ENCODE data around the gene RNF114. TPM values are rescaled to one million over a fixed set of nuclear protein-coding genes. Genes with fewer than 3 reads are reported as not detected.
A peak's percentile ranks its signal among the peaks of the same experiment; 100 is the strongest.

RNF114 gene
- total and polyA plus RNA-seq, 2 experiments from 2014 or later, result 65.8 to 93.7 TPM

- Histone ChIP-seq H3K4me1 (ENCODE audit: insufficient read depth) (peaks cover 6% of the 10 kb centered on the region), H3K79me2 (no peaks in the 10 kb centered on the region), H3K27ac (no peak overlapping the region), H3K4me3 (no peak overlapping the region), H3K9me2 (replicated peaks; ENCODE audit: insufficient read depth) (no peaks in the 10 kb centered on the region), H4K20me1 (ENCODE audit: insufficient read depth, poor library complexity, severe bottlenecking) (no peaks in the 10 kb centered on the region), H3K9me3 (ENCODE audit: low read depth) (no peaks in the 10 kb centered on the region), H3K4me2 (no peak overlapping the region), H2AFZ (no peak overlapping the region), H3K27me3 (no peaks in the 10 kb centered on the region), H3K36me3 (replicated peaks; ENCODE audit: insufficient read depth, low read depth) (no peaks in the 10 kb centered on the region)
- DNase-seq (ENCODE audit: low spot score), result no peak
- WGBS (ENCODE audit: low lambda C conversion rate, missing lambda C conversion rate), result 97% methylated on average over 3 of the region's 4 CpGs
- TF ChIP-seq EZH2 (IDR thresholded peaks at IDR 0.05; ENCODE audit: borderline replicate concordance), result no peak
- no peak for TF ChIP-seq EZH2phosphoT487 (IDR thresholded peaks at IDR 0.05; ENCODE audit: low read depth, severe bottlenecking, unreplicated experiment)
- TF ChIP-seq, protein P1, sequence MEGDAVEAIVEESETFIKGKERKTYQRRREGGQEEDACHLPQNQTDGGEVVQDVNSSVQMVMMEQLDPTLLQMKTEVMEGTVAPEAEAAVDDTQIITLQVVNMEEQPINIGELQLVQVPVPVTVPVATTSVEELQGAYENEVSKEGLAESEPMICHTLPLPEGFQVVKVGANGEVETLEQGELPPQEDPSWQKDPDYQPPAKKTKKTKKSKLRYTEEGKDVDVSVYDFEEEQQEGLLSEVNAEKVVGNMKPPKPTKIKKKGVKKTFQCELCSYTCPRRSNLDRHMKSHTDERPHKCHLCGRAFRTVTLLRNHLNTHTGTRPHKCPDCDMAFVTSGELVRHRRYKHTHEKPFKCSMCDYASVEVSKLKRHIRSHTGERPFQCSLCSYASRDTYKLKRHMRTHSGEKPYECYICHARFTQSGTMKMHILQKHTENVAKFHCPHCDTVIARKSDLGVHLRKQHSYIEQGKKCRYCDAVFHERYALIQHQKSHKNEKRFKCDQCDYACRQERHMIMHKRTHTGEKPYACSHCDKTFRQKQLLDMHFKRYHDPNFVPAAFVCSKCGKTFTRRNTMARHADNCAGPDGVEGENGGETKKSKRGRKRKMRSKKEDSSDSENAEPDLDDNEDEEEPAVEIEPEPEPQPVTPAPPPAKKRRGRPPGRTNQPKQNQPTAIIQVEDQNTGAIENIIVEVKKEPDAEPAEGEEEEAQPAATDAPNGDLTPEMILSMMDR (IDR thresholded peaks at IDR 0.05; ENCODE audit: poor library complexity), result no peak
Measured at GRCh38 chr20:49961413-49961812, 25.2 kb downstream of the RNF114 start.

DNA sequence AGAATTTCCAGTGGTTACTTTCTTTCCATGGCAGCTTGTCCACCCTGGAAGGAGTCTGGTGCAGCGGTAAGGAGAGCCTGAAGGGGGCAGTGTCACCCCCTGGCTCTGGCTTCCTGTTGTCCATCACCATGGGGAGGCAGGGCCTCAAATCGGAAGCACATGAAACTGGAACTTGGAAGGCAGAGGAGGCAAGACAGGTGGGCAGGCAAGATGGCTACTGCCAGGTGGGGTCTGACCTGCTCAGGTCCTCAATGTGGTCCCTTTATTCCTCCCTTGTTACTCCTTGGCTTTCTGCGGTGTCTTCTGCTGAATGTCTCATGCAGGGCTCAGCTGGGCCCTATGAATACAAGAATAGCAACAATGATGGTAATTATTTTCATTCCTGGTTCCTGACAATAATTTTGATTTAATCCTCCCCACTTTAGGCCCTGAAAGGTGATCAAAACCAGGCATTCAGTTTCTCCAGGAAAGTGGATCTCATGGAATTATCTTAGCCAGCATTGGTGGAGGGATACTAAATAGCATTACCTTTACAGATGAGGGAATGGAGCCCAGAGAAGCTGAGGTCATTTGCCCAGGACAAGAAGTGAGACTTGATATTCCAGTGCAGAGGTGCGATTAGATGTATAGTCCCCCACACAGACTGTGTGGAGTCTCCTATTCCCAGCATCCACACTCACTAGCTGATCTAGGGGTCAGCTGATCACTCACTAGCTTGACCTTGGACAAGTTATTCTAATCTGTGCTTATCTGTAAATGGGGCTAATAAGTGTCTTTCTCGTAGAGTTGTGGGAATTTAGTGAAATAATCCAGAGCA lies 29.0 kb downstream of the RNF114 start:
- peak; percentile 59 for DNase-seq (ENCODE audit: low spot score)
- peak overlapping the region; percentile 1 for H3K27ac ChIP-seq
- H3K4me2 ChIP-seq, result no peak overlapping the region
- H3K36me3 ChIP-seq (replicated peaks; ENCODE audit: insufficient read depth, low read depth), result no peaks in the 10 kb centered on the region
- H3K27me3 ChIP-seq, result no peaks in the 10 kb centered on the region
- no peak overlapping the region for H2AFZ ChIP-seq
- H3K9me3 ChIP-seq (ENCODE audit: low read depth), result no peaks in the 10 kb centered on the region
- H4K20me1 ChIP-seq (ENCODE audit: insufficient read depth, poor library complexity, severe bottlenecking), result no peaks in the 10 kb centered on the region
- H3K4me3 ChIP-seq, result no peak overlapping the region
- TF ChIP-seq EZH2 (IDR thresholded peaks at IDR 0.05; ENCODE audit: borderline replicate concordance), result no peak
- TF ChIP-seq, protein P1 (IDR thresholded peaks at IDR 0.05; ENCODE audit: poor library complexity), result peak; percentile 40
- peaks cover 10% of the 10 kb centered on the region for H3K4me1 ChIP-seq (ENCODE audit: insufficient read depth)
- no peaks in the 10 kb centered on the region for H3K79me2 ChIP-seq
- 46% methylated on average over 5 of the region's 5 CpGs for WGBS (ENCODE audit: low lambda C conversion rate, missing lambda C conversion rate)
- H3K9me2 ChIP-seq (replicated peaks; ENCODE audit: insufficient read depth), result no peaks in the 10 kb centered on the region

DNA sequence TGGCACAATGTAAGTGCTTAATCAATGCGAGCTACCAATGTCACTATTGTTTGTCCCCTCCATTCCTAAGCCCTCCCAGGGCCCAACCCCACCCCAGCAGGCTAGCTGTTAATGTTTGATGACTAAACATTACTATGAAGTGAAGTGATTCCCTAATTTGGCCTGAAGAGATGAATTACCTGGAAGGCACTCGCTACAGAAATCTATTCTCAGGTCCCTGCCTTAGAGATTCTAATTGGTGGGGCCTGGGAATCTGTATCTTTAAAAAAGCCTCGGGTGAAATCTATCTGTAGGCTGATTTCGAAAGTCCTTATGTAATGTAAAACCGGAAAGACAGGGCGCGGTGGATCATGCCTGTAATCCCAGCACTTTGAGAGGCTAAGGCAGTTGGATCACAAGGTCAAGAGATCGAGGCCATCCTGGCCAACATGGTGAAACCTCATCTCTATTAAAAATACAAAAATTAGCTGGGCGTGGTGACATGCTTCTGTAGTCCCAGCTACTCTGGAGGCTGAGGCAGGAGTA lies 29.6 kb downstream of the RNF114 start:
- Histone ChIP-seq H3K4me1 (ENCODE audit: insufficient read depth) (peaks cover 10% of the 10 kb centered on the region), H3K27me3 (no peaks in the 10 kb centered on the region), H4K20me1 (ENCODE audit: insufficient read depth, poor library complexity, severe bottlenecking) (no peaks in the 10 kb centered on the region), H3K9me3 (ENCODE audit: low read depth) (no peaks in the 10 kb centered on the region), H3K9me2 (replicated peaks; ENCODE audit: insufficient read depth) (no peaks in the 10 kb centered on the region), H3K27ac (no peak overlapping the region), H3K4me2 (no peak overlapping the region), H3K36me3 (replicated peaks; ENCODE audit: insufficient read depth, low read depth) (no peaks in the 10 kb centered on the region), H2AFZ (no peak overlapping the region), H3K4me3 (no peak overlapping the region), H3K79me2 (no peaks in the 10 kb centered on the region)
- WGBS (ENCODE audit: low lambda C conversion rate, missing lambda C conversion rate), result 67% methylated on average over 9 of the region's 9 CpGs
- TF ChIP-seq, protein P1 (IDR thresholded peaks at IDR 0.05; ENCODE audit: poor library complexity), result no peak
- TF ChIP-seq EZH2phosphoT487 (IDR thresholded peaks at IDR 0.05; ENCODE audit: low read depth, severe bottlenecking, unreplicated experiment), result no peak
- no peak for TF ChIP-seq EZH2 (IDR thresholded peaks at IDR 0.05; ENCODE audit: borderline replicate concordance)
- no peak for DNase-seq (ENCODE audit: low spot score)
